SK-N-SH treated with all-trans-retinoic acid at 6 μM for 48 hours (cell line): Measurements from ENCODE around the gene OR13J1.

Source experiments
- PPARA ChIP-seq: fragments of 250-450 bp; sonication (Bioruptor Pico); IDR thresholded peaks from 2 replicates; pipeline ENCODE4 v1.5.0; 2020; ENCODE audit warnings: mild to moderate bottlenecking, borderline replicate concordance
- TOX ChIP-seq: fragments of 250-450 bp; sonication (Bioruptor Pico); IDR thresholded peaks from 2 replicates; pipeline ENCODE4 v1.8.0; 2021; ENCODE audit warnings: mild to moderate bottlenecking, moderate library complexity, borderline replicate concordance
- TF ChIP-seq, protein P1 (sequence below): fragments of 250-450 bp; sonication (Bioruptor Pico); IDR thresholded peaks from 2 replicates; pipeline ENCODE4 v1.8.0; 2020; ENCODE audit warnings: mild to moderate bottlenecking, moderate library complexity, borderline replicate concordance
- TF ChIP-seq, protein P2 (sequence below): fragments of 250-450 bp; sonication (Bioruptor Pico); IDR thresholded peaks from 2 replicates; pipeline ENCODE4 v1.8.0; 2021; ENCODE audit warnings: low read depth, mild to moderate bottlenecking, moderate library complexity, borderline replicate concordance
- TF ChIP-seq, protein P3 (sequence below): fragments of 250-450 bp; sonication (Bioruptor Pico); IDR thresholded peaks from 2 replicates; pipeline ENCODE4 v1.5.1; 2021; ENCODE audit warnings: mild to moderate bottlenecking, moderate library complexity

DNA sequence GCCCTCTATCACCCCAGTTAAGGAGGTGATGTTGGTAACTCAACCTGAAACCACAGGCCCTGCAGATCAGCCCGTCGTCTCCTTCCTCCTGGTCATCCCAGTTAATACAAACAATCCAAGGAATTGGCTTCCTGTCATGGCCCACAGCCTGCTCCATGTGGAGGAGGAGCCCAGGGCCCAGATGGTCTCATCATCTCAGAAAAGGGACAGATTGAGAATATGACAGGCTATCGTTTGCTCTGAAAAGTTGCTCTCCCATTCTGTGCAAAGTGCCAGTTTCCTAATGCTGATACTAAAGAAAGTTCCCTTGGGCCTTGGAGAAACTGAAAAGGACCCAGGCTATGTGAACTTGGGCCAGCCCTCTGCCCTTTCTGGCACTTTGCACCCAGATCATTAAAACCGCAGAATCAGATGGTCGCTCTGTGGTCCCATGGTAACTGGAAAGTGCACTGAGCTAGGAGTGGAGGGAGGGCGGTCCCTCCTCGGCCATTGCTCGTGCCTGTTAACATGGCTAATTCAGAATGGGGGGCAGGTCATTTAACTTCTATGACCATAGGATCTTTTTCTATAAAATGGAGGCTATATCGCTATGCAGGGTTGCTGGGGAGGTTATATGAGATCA is 38.4 kb upstream of the OR13J1 start:
- TF ChIP-seq PPARA (CRISPR knock-in tag) (no peak), TOX (CRISPR knock-in tag) (no peak)
- TF ChIP-seq, protein P1, sequence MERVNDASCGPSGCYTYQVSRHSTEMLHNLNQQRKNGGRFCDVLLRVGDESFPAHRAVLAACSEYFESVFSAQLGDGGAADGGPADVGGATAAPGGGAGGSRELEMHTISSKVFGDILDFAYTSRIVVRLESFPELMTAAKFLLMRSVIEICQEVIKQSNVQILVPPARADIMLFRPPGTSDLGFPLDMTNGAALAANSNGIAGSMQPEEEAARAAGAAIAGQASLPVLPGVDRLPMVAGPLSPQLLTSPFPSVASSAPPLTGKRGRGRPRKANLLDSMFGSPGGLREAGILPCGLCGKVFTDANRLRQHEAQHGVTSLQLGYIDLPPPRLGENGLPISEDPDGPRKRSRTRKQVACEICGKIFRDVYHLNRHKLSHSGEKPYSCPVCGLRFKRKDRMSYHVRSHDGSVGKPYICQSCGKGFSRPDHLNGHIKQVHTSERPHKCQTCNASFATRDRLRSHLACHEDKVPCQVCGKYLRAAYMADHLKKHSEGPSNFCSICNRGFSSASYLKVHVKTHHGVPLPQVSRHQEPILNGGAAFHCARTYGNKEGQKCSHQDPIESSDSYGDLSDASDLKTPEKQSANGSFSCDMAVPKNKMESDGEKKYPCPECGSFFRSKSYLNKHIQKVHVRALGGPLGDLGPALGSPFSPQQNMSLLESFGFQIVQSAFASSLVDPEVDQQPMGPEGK (CRISPR knock-in tag) = no peak
- TF ChIP-seq, protein P2, sequence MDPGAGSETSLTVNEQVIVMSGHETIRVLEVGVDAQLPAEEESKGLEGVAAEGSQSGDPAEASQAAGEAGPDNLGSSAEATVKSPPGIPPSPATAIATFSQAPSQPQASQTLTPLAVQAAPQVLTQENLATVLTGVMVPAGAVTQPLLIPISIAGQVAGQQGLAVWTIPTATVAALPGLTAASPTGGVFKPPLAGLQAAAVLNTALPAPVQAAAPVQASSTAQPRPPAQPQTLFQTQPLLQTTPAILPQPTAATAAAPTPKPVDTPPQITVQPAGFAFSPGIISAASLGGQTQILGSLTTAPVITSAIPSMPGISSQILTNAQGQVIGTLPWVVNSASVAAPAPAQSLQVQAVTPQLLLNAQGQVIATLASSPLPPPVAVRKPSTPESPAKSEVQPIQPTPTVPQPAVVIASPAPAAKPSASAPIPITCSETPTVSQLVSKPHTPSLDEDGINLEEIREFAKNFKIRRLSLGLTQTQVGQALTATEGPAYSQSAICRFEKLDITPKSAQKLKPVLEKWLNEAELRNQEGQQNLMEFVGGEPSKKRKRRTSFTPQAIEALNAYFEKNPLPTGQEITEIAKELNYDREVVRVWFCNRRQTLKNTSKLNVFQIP (CRISPR knock-in tag) = no peak
- TF ChIP-seq, protein P3, sequence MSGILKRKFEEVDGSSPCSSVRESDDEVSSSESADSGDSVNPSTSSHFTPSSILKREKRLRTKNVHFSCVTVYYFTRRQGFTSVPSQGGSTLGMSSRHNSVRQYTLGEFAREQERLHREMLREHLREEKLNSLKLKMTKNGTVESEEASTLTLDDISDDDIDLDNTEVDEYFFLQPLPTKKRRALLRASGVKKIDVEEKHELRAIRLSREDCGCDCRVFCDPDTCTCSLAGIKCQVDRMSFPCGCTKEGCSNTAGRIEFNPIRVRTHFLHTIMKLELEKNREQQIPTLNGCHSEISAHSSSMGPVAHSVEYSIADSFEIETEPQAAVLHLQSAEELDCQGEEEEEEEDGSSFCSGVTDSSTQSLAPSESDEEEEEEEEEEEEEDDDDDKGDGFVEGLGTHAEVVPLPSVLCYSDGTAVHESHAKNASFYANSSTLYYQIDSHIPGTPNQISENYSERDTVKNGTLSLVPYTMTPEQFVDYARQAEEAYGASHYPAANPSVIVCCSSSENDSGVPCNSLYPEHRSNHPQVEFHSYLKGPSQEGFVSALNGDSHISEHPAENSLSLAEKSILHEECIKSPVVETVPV (CRISPR knock-in tag) = no peak
